SK-N-SH treated with all-trans-retinoic acid at 6 μM for 48 hours (cell line): ENCODE measurements around the gene RCVRN.

Experiments
- ATAC-seq: fragments of 200-7000 bp; cut with Tn5 transposase; 3 replicates; pipeline ENCODE4 v1.9.1; 2020; ENCODE audit warnings: mild to moderate bottlenecking, moderate library complexity
- ARNTL ChIP-seq: fragments of 450-650 bp; formaldehyde crosslinking; IDR thresholded peaks from 2 replicates; pipeline ENCODE4 v1.5.0; 2020; ENCODE audit warnings: low read depth, mild to moderate bottlenecking, moderate library complexity, borderline replicate concordance
- BACH2 ChIP-seq: fragments of 250-450 bp; sonication (Bioruptor Pico); IDR thresholded peaks from 2 replicates; pipeline ENCODE4 v1.9.0; 2021; ENCODE audit warnings: mild to moderate bottlenecking, borderline replicate concordance
- CREB5 ChIP-seq: fragments of 250-450 bp; sonication (Bioruptor Pico); IDR thresholded peaks from 2 replicates; pipeline ENCODE4 v1.5.1; 2020; ENCODE audit warnings: low read depth, mild to moderate bottlenecking, moderate library complexity
- CSDC2 ChIP-seq: fragments of 250-450 bp; sonication (Bioruptor Pico); IDR thresholded peaks from 2 replicates; pipeline ENCODE4 v1.5.0; 2020; ENCODE audit warnings: mild to moderate bottlenecking, moderate library complexity
- CSRNP3 ChIP-seq: fragments of 250-450 bp; sonication (Bioruptor Pico); IDR thresholded peaks from 2 replicates; pipeline ENCODE4 v1.5.1; 2021; ENCODE audit warnings: mild to moderate bottlenecking, moderate library complexity
- ESRRG ChIP-seq: fragments of 250-450 bp; sonication (Bioruptor Pico); IDR thresholded peaks from 2 replicates; pipeline ENCODE4 v1.6.1; 2021; ENCODE audit warnings: mild to moderate bottlenecking
- GLIS3 ChIP-seq: fragments of 250-450 bp; sonication (Bioruptor Pico); IDR thresholded peaks from 2 replicates; pipeline ENCODE4 v1.5.0; 2020; ENCODE audit warnings: mild to moderate bottlenecking, moderate library complexity
- OSR1 ChIP-seq: fragments of 250-450 bp; sonication (Bioruptor Pico); IDR thresholded peaks from 2 replicates; pipeline ENCODE4 v1.8.0; 2022; ENCODE audit warnings: moderate library complexity, mild to moderate bottlenecking, inconsistent platforms
- PATZ1 ChIP-seq: fragments of 250-450 bp; sonication (Bioruptor Pico); IDR thresholded peaks from 2 replicates; pipeline ENCODE4 v1.8.0; 2020; ENCODE audit warnings: mild to moderate bottlenecking, moderate library complexity, borderline replicate concordance
- PPARA ChIP-seq: fragments of 250-450 bp; sonication (Bioruptor Pico); IDR thresholded peaks from 2 replicates; pipeline ENCODE4 v1.5.0; 2020; ENCODE audit warnings: mild to moderate bottlenecking, borderline replicate concordance
- RARB ChIP-seq: fragments of 250-450 bp; sonication (Bioruptor Pico); IDR thresholded peaks from 2 replicates; pipeline ENCODE4 v1.8.0; 2021; ENCODE audit warnings: mild to moderate bottlenecking, moderate library complexity
- SNAI2 ChIP-seq: fragments of 250-450 bp; sonication (Bioruptor Pico); IDR thresholded peaks from 2 replicates; pipeline ENCODE4 v1.5.0; 2020; ENCODE audit warnings: mild to moderate bottlenecking, moderate library complexity
- TCF4 ChIP-seq: fragments of 250-450 bp; sonication (Bioruptor Pico); IDR thresholded peaks from 2 replicates; pipeline ENCODE4 v1.8.0; 2021; ENCODE audit warnings: mild to moderate bottlenecking, moderate library complexity, borderline replicate concordance
- TOX ChIP-seq: fragments of 250-450 bp; sonication (Bioruptor Pico); IDR thresholded peaks from 2 replicates; pipeline ENCODE4 v1.8.0; 2021; ENCODE audit warnings: mild to moderate bottlenecking, moderate library complexity, borderline replicate concordance
- ZC3H10 ChIP-seq: fragments of 250-450 bp; sonication (Bioruptor Pico); IDR thresholded peaks from 2 replicates; pipeline ENCODE4 v1.5.1; 2021; ENCODE audit warnings: mild to moderate bottlenecking, moderate library complexity
- ZFP3 ChIP-seq: fragments of 250-450 bp; sonication (Bioruptor Pico); IDR thresholded peaks from 2 replicates; pipeline ENCODE4 v1.5.0; 2020; ENCODE audit warnings: mild to moderate bottlenecking, moderate library complexity
- ZFP30 ChIP-seq: fragments of 450-650 bp; formaldehyde crosslinking; IDR thresholded peaks from 2 replicates; pipeline ENCODE4 v1.5.0; 2022; ENCODE audit warnings: mild to moderate bottlenecking, moderate library complexity
- ZNF565 ChIP-seq: fragments of 450-650 bp; formaldehyde crosslinking; conservative IDR thresholded peaks from 2 replicates; pipeline ENCODE4 v1.5.0; 2020; ENCODE audit warnings: low read depth, mild to moderate bottlenecking, moderate library complexity
- ZNF8 ChIP-seq: fragments of 450-650 bp; formaldehyde crosslinking; IDR thresholded peaks from 2 replicates; pipeline ENCODE4 v1.5.0; 2020; ENCODE audit warnings: mild to moderate bottlenecking, moderate library complexity
- TF ChIP-seq, protein P1 (sequence below): fragments of 250-450 bp; sonication (Bioruptor Pico); IDR thresholded peaks from 2 replicates; pipeline ENCODE4 v1.5.0; 2020; ENCODE audit warnings: mild to moderate bottlenecking, moderate library complexity

The RCVRN gene

DNA sequence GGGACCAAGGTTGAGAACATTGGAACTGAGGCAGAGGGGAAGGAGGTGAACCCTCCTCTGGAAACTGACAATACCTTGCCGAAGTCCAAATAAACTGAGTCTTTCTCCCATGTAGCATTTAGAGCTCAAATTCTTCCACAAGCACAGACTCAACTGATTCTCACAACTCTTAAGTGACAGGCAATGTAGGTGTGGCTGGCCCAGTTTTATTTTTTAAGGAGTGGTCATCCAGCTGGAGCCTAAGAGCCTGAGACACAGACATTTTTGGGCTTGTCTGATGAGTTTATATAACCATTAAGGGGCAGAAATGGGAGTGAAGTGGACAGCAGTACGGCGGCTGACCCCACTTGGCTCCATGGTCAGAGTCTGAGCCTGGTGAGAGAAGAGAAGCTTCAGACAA is 10.8 kb downstream of the RCVRN start:
- no peak for ATAC-seq

GRCh38 chr17:9893411-9894012 is 11.6 kb downstream of the RCVRN start:
- TF ChIP-seq GLIS3, result no peak
- no peak for TF ChIP-seq CSDC2 (CRISPR knock-in tag)
- TF ChIP-seq ESRRG (CRISPR knock-in tag), result no peak
- TF ChIP-seq PPARA (CRISPR knock-in tag), result no peak
- no peak for TF ChIP-seq ZC3H10 (CRISPR knock-in tag)
- no peak for TF ChIP-seq ZNF8
- no peak for TF ChIP-seq ZFP30 (CRISPR knock-in tag)
- TF ChIP-seq ZFP3 (CRISPR knock-in tag), result no peak
- no peak for TF ChIP-seq BACH2 (CRISPR knock-in tag)
- no peak for TF ChIP-seq TOX (CRISPR knock-in tag)
- TF ChIP-seq OSR1 (CRISPR knock-in tag), result no peak
- no peak for TF ChIP-seq ARNTL (CRISPR knock-in tag)
- TF ChIP-seq, protein P1, sequence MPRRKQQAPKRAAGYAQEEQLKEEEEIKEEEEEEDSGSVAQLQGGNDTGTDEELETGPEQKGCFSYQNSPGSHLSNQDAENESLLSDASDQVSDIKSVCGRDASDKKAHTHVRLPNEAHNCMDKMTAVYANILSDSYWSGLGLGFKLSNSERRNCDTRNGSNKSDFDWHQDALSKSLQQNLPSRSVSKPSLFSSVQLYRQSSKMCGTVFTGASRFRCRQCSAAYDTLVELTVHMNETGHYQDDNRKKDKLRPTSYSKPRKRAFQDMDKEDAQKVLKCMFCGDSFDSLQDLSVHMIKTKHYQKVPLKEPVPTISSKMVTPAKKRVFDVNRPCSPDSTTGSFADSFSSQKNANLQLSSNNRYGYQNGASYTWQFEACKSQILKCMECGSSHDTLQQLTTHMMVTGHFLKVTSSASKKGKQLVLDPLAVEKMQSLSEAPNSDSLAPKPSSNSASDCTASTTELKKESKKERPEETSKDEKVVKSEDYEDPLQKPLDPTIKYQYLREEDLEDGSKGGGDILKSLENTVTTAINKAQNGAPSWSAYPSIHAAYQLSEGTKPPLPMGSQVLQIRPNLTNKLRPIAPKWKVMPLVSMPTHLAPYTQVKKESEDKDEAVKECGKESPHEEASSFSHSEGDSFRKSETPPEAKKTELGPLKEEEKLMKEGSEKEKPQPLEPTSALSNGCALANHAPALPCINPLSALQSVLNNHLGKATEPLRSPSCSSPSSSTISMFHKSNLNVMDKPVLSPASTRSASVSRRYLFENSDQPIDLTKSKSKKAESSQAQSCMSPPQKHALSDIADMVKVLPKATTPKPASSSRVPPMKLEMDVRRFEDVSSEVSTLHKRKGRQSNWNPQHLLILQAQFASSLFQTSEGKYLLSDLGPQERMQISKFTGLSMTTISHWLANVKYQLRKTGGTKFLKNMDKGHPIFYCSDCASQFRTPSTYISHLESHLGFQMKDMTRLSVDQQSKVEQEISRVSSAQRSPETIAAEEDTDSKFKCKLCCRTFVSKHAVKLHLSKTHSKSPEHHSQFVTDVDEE (CRISPR knock-in tag), result no peak
- no peak for TF ChIP-seq ZNF565 (CRISPR knock-in tag)
- TF ChIP-seq PATZ1 (CRISPR knock-in tag), result no peak
- no peak for TF ChIP-seq CREB5 (CRISPR knock-in tag)
- ATAC-seq, result no peak

More for the DNA sequence above, 10.8 kb downstream of the RCVRN start:
- TF ChIP-seq ZC3H10 (CRISPR knock-in tag) (no peak), CSRNP3 (CRISPR knock-in tag) (no peak)

- no peak for TF ChIP-seq RARB
- TF ChIP-seq OSR1 (CRISPR knock-in tag), result no peak
- TF ChIP-seq ARNTL (CRISPR knock-in tag), result no peak
- TF ChIP-seq ZFP30 (CRISPR knock-in tag), result no peak
- TF ChIP-seq PPARA (CRISPR knock-in tag), result no peak
- TF ChIP-seq ZC3H10 (CRISPR knock-in tag), result no peak
- TF ChIP-seq TOX (CRISPR knock-in tag), result no peak
- TF ChIP-seq SNAI2 (CRISPR knock-in tag), result no peak
- ATAC-seq, result no peak
Measured at GRCh38 chr17:9890124-9890523, 14.9 kb downstream of the RCVRN start.

- ATAC-seq, result no peak
- TF ChIP-seq PPARA (CRISPR knock-in tag), result no peak
- TF ChIP-seq SNAI2 (CRISPR knock-in tag), result no peak
- no peak for TF ChIP-seq TCF4
- no peak for TF ChIP-seq ARNTL (CRISPR knock-in tag)
- TF ChIP-seq ZNF565 (CRISPR knock-in tag), result no peak
- no peak for TF ChIP-seq ZFP3 (CRISPR knock-in tag)
Measured at GRCh38 chr17:9887508-9887907, 17.6 kb downstream of the RCVRN start.
